ENCODE data around the gene MPP1. TPM values are rescaled to one million over a fixed set of nuclear protein-coding genes. Genes with fewer than 3 reads are reported as not detected.

Gene MPP1
- total RNA-seq, 2 donors from 2014 or later = 20.1 to 27.5 TPM

- no peaks in the 10 kb centered on the region for H3K9me3 ChIP-seq
- H3K4me3 ChIP-seq = no peak overlapping the region
- no peaks in the 10 kb centered on the region for H3K27me3 ChIP-seq
- H3K27ac ChIP-seq = no peak overlapping the region
- H3K36me3 ChIP-seq = no peaks in the 10 kb centered on the region
- DNase-seq (ENCODE audit: low spot score) = no peak
- TF ChIP-seq CTCF (IDR thresholded peaks at IDR 0.05) = no peak
- peaks cover 0 to 8% of the 10 kb centered on the region in 2 donors for H3K4me1 ChIP-seq
These were observed 8.3 kb downstream of the MPP1 start for GRCh38 chrX:154797006-154797405.

- Histone ChIP-seq H3K27ac (no peak overlapping the region), H3K4me1 (peaks cover 0 to 5% of the 10 kb centered on the region in 2 donors), H3K36me3 (no peaks in the 10 kb centered on the region), H3K27me3 (no peaks in the 10 kb centered on the region), H3K4me3 (no peak overlapping the region), H3K9me3 (no peaks in the 10 kb centered on the region)
- TF ChIP-seq CTCF (IDR thresholded peaks at IDR 0.05) = no peak
- DNase-seq (ENCODE audit: low spot score) = no peak
These were observed 10.3 kb downstream of the MPP1 start for GRCh38 chrX:154795016-154795415.

GRCh38 chrX:154793084-154793795, 12.0 kb downstream of the MPP1 start:
- no peak overlapping the region for H3K27ac ChIP-seq
- H3K27me3 ChIP-seq = no peaks in the 10 kb centered on the region
- H3K4me1 ChIP-seq = no peaks in the 10 kb centered on the region
- no peak for DNase-seq (ENCODE audit: low spot score)
- H3K36me3 ChIP-seq = no peaks in the 10 kb centered on the region
- H3K9me3 ChIP-seq = no peaks in the 10 kb centered on the region
- no peak for TF ChIP-seq CTCF (IDR thresholded peaks at IDR 0.05)
- no peak overlapping the region for H3K4me3 ChIP-seq

- Histone ChIP-seq H3K9me3 (no peaks in the 10 kb centered on the region), H3K4me1 (no peaks in the 10 kb centered on the region), H3K36me3 (no peaks in the 10 kb centered on the region), H3K27ac (no peak overlapping the region), H3K4me3 (no peak overlapping the region), H3K27me3 (no peaks in the 10 kb centered on the region)
- no peak for TF ChIP-seq CTCF (IDR thresholded peaks at IDR 0.05)
- DNase-seq (ENCODE audit: low spot score) = no peak
These were observed 13.3 kb downstream of the MPP1 start for GRCh38 chrX:154791939-154792338.

- Histone ChIP-seq H3K4me3 (no peak overlapping the region), H3K9me3 (no peaks in the 10 kb centered on the region), H3K27ac (no peak overlapping the region), H3K36me3 (no peaks in the 10 kb centered on the region), H3K4me1 (no peaks in the 10 kb centered on the region), H3K27me3 (no peaks in the 10 kb centered on the region)
- no peak for DNase-seq (ENCODE audit: low spot score)
- TF ChIP-seq CTCF (IDR thresholded peaks at IDR 0.05) = no peak
These were observed 13.8 kb downstream of the MPP1 start for GRCh38 chrX:154791467-154791866.

GRCh38 chrX:154785716-154786115, 19.6 kb downstream of the MPP1 start:
- H3K27ac ChIP-seq = no peak overlapping the region
- no peak for DNase-seq (ENCODE audit: low spot score)
- TF ChIP-seq CTCF (IDR thresholded peaks at IDR 0.05) = no peak
- H3K4me3 ChIP-seq = no peak overlapping the region
- H3K4me1 ChIP-seq = no peaks in the 10 kb centered on the region
- no peaks in the 10 kb centered on the region for H3K27me3 ChIP-seq
- no peaks in the 10 kb centered on the region for H3K9me3 ChIP-seq
- no peaks in the 10 kb centered on the region for H3K36me3 ChIP-seq

Measured in right atrium auricular region (tissue), 2 donors.